GM12891 (cell line): ENCODE results near the gene CDC45.

ENCODE experiments used
- POLR2A ChIP-seq: IDR thresholded peaks from 2 replicates; pipeline ENCODE4 v1.6.1; 2011; ENCODE audit warnings: low read depth, low read length, control low read depth
- POLR2AphosphoS5 ChIP-seq: IDR thresholded peaks from 2 replicates; pipeline ENCODE4 v1.6.1; 2011; ENCODE audit warnings: low read depth, low read length, control low read depth
- SPI1 ChIP-seq: IDR thresholded peaks from 2 replicates; pipeline ENCODE4 v1.6.1; 2011; ENCODE audit warnings: low read depth, low read length, control low read depth
- TAF1 ChIP-seq: IDR thresholded peaks from 2 replicates; pipeline ENCODE4 v1.6.1; 2011; ENCODE audit warnings: low read depth, low read length, control low read depth

DNA sequence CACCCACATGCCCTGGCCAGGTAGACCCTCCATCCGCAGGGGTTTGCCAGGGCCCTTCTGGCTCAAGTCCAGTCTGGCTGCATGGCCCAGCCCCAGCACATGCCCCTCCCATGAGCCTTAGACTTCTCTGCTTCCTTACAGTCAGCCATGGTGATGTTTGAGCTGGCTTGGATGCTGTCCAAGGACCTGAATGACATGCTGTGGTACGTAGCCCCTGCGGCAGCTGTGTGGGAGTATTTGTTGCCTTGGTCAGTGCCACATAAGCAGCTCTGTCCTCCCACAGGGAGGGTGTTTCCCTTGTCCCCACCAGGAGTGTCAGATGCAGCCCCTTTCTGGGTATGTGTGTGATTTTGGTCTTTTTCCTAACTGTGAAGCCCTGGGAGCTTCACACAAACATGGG is 17.5 kb downstream of the CDC45 start:
- TF ChIP-seq POLR2A (no peak), POLR2AphosphoS5 (no peak), TAF1 (no peak), SPI1 (no peak)
